KOPT-K1 (cell line): ENCODE results near the gene BPIFB6.
"Not testable (repeated sequence)": the region's sequence is repeated elsewhere in the genome, so short reads cannot be mapped to it uniquely, and the experiment has no call there.

Source experiments
- H3K27ac ChIP-seq: fragments of 200-600 bp; sonication (generic); 2 replicates; pipeline ENCODE4 v1.5.1; 2016; ENCODE audit warnings: antibody characterized with exemption, mild to moderate bottlenecking, low read depth, low read length; ENCODE audit not compliant: poor library complexity, severe bottlenecking
- H3K36me3 ChIP-seq: fragments of 200-600 bp; sonication (generic); 2 replicates; pipeline ENCODE4 v1.5.1; 2017; ENCODE audit warnings: antibody characterized with exemption, mild to moderate bottlenecking, low read length, moderate library complexity; ENCODE audit not compliant: insufficient read depth
- H3K9me3 ChIP-seq: fragments of 200-600 bp; sonication (generic); 2 replicates; pipeline ENCODE4 v1.5.1; 2017; ENCODE audit warnings: antibody characterized with exemption, low read length, mild to moderate bottlenecking; ENCODE audit not compliant: insufficient read depth, poor library complexity, severe bottlenecking

Gene BPIFB6

GRCh38 chr20:33027769-33028751, 3.4 kb upstream of the BPIFB6 start:
- no peaks in the 10 kb centered on the region for H3K36me3 ChIP-seq
- no peak overlapping the region for H3K27ac ChIP-seq
- H3K9me3 ChIP-seq: no peaks in the 10 kb centered on the region

- Histone ChIP-seq H3K36me3 (no peaks in the 10 kb centered on the region), H3K27ac (no peak overlapping the region), H3K9me3 (no peaks in the 10 kb centered on the region)
Observed at GRCh38 chr20:33028875-33029274, 2.6 kb upstream of the BPIFB6 start.

GRCh38 chr20:33030076-33030475, 1.4 kb upstream of the BPIFB6 start:
- Histone ChIP-seq H3K9me3 (no peaks in the 10 kb centered on the region), H3K27ac (no peak overlapping the region)

DNA sequence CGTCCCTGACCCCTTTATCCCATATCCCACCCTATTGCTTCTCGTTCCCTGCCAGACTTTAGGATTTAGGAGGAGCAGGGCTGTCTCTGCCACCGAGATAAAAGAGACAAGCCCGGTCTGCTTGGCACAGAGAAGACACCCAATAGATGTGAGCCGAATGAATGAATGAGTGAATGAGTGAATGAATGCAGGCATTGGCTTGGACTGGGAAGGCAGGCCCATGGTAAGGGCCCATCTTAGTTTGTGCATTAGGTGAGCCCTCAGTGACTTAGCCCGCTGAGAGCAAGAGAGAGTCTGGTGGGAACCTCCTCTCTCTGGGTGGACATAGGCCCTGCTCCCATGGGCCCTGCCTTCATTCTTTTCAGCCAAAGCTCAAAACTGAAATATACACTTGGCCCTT, 879 bp upstream of the BPIFB6 start:
- Histone ChIP-seq H3K36me3 (no peaks in the 10 kb centered on the region), H3K27ac (no peak overlapping the region)

More at GRCh38 chr20:33030076-33030475, 1.4 kb upstream of the BPIFB6 start:
- H3K36me3 ChIP-seq: no peaks in the 10 kb centered on the region

DNA sequence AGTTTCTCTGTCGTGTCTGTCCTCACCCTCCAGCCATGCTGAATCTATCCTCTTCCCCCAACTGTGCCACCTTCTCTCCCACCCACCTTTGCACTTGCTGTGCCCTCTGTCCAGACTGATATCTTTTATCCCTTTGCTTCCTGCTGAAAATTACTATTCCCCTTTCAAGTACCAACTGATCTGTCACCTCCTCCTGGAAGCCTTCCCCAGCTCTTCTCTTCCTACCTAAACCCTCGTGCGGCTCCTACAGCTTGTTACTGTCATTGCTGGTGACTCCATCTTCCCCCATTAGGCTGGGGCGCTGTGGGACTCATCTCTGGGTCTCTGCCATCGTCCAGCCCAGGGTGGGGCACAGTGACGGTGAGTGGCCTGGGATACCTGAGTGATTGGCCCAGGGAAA, 1.1 kb downstream of the BPIFB6 start:
- no peaks in the 10 kb centered on the region for H3K36me3 ChIP-seq

More for the DNA sequence above, 879 bp upstream of the BPIFB6 start:
- H3K9me3 ChIP-seq: no peaks in the 10 kb centered on the region

GRCh38 chr20:33033381-33033780, 1.9 kb downstream of the BPIFB6 start:
- Histone ChIP-seq H3K36me3 (no peaks in the 10 kb centered on the region), H3K27ac (no peak overlapping the region), H3K9me3 (no peaks in the 10 kb centered on the region)

More for the DNA sequence above, 1.1 kb downstream of the BPIFB6 start:
- H3K9me3 ChIP-seq: no peaks in the 10 kb centered on the region
- H3K27ac ChIP-seq: no peak overlapping the region

DNA sequence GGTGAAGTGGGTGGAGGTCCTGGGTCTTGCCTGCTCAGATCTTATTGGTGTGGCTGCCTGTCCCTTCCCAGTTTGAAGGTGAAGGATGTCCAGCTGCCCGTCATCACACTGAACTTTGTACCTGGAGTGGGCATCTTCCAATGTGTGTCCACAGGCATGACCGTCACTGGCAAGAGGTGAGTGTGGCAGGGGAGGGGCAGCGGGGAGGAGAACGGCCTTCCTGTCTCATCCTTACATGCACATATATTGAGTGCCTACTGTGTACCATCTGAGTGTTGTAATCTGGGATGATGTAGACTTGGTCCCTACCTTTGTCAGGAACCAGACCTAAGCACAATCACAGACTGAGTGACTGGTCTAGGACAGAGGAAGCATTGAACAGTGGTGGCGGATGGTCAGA, 2.7 kb downstream of the BPIFB6 start:
- H3K36me3 ChIP-seq: no peaks in the 10 kb centered on the region
- H3K27ac ChIP-seq: no peak overlapping the region
- H3K9me3 ChIP-seq: no peaks in the 10 kb centered on the region

GRCh38 chr20:33034901-33035492, 3.5 kb downstream of the BPIFB6 start:
- no peaks in the 10 kb centered on the region for H3K36me3 ChIP-seq
- H3K27ac ChIP-seq: no peak overlapping the region
- H3K9me3 ChIP-seq: no peaks in the 10 kb centered on the region

- no peaks in the 10 kb centered on the region for H3K9me3 ChIP-seq
Observed at GRCh38 chr20:33037456-33037855, 6.0 kb downstream of the BPIFB6 start.

DNA sequence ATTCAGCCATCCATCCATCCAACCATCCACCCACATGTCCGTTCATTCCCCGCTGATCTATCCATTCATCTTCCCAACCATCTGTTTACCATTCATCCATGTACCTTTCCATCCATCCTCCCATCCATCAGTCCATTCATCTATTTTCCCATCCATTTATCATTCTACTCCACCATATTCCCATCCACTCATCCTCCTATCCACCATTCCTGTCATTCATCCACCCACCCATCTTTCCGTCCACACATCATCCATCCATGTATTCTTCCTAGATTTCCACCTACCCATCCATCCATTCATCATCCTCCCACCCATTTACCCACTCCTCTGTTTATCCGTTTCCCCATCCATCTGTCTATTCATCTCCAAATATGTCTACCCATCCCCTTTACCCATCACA, 6.8 kb downstream of the BPIFB6 start:
- no peak overlapping the region for H3K27ac ChIP-seq
- H3K9me3 ChIP-seq: no peaks in the 10 kb centered on the region
- no peaks in the 10 kb centered on the region for H3K36me3 ChIP-seq

More at GRCh38 chr20:33037456-33037855, 6.0 kb downstream of the BPIFB6 start:
- no peaks in the 10 kb centered on the region for H3K36me3 ChIP-seq
- no peak overlapping the region for H3K27ac ChIP-seq

DNA sequence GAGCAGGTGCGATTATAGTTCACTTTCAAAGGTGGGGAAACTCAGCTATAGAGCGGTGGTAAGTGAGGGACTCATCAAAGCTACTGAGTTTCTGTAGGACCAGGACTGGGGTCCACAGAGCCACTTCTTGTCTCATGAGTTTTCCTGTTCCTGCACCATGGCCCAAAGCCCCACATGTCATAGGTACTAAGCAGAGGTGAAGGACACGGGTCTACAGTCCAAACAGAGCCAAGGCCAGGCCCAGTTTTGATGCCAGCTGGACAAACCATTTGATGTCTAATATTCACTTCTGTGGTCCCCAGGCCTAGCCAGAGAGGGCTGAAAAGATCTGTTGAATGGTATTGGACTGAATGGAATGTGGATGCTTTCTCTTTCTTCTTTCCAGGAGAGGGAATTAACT, 11.0 kb downstream of the BPIFB6 start:
- no peak overlapping the region for H3K27ac ChIP-seq
- no peaks in the 10 kb centered on the region for H3K36me3 ChIP-seq
- H3K9me3 ChIP-seq: peaks cover 13% of the 10 kb centered on the region

GRCh38 chr20:33042983-33043730, 11.7 kb downstream of the BPIFB6 start:
- no peak overlapping the region for H3K27ac ChIP-seq
- H3K9me3 ChIP-seq: peaks cover 14% of the 10 kb centered on the region
- no peaks in the 10 kb centered on the region for H3K36me3 ChIP-seq

- no peaks in the 10 kb centered on the region for H3K36me3 ChIP-seq
- H3K9me3 ChIP-seq: peaks cover 14% of the 10 kb centered on the region
- H3K27ac ChIP-seq: no peak overlapping the region
Observed at GRCh38 chr20:33043731-33044181, 12.3 kb downstream of the BPIFB6 start.

DNA sequence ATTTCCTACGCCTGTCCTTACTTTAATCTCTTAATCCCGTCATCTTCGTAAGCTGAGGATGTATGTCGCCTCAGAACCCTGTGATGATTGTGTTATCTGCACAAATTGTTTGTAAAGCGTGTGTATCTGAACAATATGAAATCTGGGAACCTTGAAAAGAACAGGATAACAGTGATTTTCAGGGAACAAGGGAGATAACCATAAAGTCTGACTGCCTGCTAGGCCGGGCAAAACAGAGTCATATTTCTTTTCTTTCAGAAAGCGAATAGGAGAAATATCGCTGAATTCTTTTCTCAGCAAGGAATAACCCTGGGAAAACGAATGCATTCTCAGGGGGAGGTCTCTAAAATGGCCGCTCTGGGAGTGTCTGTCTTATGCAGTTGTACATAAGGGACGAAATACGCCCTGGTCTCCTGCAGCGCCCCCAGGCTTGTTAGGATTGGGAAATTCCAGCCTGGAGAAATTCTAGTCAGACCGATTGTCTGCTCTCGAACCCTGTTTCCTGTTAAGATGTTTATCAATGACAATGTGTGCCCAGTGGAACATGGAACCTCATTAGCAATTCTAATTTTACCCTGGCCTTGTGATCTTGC, 13.8 kb downstream of the BPIFB6 start:
- not testable (repeated sequence) for H3K36me3 ChIP-seq, H3K27ac ChIP-seq
- H3K9me3 ChIP-seq: peaks cover 14% of the 10 kb centered on the region

GRCh38 chr20:33046412-33046811, 15.0 kb downstream of the BPIFB6 start:
- H3K27ac ChIP-seq: no peak overlapping the region
- H3K36me3 ChIP-seq: no peaks in the 10 kb centered on the region
- H3K9me3 ChIP-seq: peaks cover 14% of the 10 kb centered on the region
